ENCODE data around the gene SNRNP200.
A peak's percentile ranks its signal among the peaks of the same experiment; 100 is the strongest.
"Not testable (repeated sequence)": the region's sequence is repeated elsewhere in the genome, so short reads cannot be mapped to it uniquely, and the experiment has no call there.

Gene SNRNP200

DNA sequence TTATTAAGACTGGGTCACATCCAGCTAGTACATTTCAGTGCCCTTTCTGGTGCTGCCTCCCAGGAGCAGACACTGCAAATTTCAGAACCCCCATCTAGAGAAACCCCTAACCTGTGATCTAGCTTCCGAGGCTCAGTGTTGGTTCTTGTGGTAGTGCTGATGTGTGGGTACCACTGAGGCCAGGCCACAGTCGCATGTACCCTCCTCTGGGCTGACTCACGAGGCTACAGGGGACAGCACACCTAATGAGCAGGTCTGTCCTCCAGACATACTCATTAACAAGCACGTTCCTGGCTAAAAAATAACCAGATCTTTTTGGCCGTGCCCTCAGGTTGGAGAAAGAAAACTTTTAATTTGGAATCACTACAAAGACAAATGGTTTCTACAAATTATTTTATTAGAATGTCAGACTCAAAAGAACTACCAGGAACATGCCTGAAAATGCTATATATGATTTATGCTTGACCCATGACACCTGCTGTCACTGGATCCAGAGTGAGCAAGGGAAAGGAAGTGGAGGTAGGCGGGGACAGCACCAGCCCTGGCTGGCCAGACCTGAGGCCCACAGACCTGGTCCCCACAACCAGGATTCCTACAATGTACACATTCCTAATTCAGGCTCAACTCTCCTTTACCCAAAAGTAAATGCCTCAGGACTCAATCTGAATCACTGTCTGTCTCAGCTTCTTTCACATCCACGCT, 30.8 kb downstream of the SNRNP200 start:
- DNase-seq (ENCODE audit: low read depth) = no peak

DNA sequence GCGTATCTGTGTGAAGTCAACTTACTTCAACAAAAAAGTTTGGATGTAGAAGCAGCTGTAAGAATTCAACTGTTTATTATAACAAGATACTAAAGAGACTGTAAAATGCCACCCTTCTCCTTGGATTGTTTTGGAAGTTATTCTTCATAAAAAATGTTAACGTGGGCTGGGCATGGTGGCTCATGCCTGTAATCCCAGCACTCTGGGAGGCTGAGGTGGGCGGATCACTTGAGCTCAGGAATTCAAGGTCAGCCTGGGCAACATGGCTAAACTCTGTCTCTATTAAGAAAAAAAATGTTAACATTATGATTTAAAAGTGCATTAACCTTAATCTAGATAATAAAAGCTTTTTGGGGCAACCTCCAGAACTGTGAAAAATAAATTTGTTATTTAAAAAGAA, 31.6 kb downstream of the SNRNP200 start:
- DNase-seq (ENCODE audit: low read depth) = no peak

DNA sequence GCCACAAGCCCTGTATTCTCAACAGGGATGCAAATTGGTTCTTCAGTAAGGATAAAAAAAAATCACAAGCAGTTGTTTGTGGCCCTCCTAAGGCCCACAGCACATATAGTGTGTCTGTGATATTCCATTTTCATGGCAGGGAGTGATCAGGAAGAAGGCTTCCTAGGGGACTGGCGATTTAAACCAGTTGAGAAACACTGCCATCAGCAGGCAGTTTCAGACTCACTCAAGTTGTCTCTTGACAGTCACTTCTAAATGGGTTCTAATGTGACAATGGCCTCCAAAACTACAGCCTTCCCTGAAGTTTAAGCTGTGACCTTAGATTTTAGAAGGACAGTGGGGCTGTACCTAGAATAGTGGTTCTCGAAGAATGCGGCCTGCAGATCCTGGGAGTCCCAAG, 33.4 kb downstream of the SNRNP200 start:
- DNase-seq (ENCODE audit: low read depth) = no peak

DNA sequence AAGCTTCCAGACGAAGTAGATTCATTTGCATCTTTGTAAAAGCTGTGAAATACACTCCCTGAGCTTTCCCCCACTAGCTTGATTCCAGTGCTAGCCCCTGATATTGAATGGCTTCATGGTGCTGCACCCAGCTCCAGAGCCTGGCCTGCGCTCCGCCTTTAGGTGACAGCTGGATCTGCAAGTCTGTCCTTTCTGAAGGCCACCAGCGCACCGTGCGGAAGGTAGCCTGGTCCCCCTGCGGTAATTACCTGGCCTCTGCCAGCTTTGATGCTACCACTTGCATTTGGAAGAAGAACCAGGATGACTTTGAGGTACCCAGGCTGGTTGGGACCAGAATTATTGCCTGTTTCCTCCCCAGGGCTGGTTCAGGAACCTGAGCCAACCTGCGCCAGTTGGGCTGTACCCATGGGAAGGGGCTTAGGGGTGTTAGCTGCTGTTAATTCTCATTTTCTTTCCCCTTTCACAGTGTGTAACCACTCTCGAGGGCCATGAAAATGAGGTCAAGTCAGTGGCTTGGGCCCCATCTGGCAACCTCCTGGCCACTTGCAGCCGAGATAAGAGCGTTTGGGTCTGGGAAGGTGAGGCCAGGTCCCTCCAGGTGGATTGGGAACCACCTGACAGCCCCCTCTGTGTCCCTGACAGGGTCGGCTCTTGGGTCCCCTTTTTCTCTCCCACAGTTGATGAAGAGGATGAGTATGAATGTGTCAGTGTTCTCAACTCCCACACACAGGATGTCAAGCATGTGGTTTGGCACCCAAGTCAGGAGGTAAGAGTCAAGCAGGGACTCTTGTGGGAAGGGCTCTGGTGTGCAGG, 38.0 kb downstream of the SNRNP200 start:
- DNase-seq (ENCODE audit: low read depth) = no peak

DNA sequence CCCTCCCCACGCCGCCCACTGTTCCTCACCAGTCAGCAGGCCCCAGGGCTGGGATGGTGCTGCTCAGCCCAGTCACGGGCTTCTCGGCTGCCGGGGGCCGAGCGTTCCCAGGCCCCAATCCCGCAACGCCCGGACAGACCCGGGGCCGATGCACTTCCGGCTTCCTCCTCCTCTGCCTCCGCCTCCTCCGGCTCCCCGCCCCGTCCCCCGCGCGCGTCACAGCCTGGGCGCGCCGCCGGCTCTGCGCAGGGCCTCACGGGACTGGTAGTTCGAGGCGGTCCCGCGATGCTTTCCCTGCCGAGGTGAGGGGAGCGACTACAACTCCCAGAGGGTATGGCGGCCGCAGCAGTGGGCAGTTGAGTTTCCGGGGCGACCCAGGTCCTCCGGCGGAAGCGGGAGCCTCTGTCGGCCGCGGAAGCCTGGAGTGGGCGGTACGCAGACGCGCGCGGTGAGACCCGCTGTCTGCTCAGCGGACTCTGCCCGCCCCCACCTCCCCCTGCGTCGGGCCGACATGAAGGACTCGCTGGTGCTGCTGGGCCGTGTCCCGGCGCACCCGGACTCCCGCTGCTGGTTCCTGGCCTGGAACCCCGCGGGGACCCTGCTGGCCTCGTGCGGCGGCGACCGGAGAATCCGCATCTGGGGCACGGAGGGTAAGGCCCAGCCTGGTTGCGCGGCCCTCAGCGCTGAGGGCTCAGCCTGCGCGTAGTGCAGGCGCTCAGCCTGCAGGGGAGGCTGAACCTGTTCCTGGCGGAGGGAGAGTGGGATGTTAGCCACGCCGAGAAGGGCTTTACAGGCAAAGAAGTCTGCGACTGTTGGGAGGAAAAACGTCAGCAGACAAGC, 39.3 kb downstream of the SNRNP200 start, which contains the start of the genes CIAO1 and TMEM127:
Gene CIAO1 (plus strand): TSS at position 386 of the 840 bp plus-strand sequence. CDS start 126 bp downstream, at position 512.
Gene TMEM127 (minus strand): TSS at position 158 of the 840 bp plus-strand sequence. CDS start 616 bp downstream, outside the sequence.
- peak; percentile 95 for DNase-seq (ENCODE audit: low read depth)

DNA sequence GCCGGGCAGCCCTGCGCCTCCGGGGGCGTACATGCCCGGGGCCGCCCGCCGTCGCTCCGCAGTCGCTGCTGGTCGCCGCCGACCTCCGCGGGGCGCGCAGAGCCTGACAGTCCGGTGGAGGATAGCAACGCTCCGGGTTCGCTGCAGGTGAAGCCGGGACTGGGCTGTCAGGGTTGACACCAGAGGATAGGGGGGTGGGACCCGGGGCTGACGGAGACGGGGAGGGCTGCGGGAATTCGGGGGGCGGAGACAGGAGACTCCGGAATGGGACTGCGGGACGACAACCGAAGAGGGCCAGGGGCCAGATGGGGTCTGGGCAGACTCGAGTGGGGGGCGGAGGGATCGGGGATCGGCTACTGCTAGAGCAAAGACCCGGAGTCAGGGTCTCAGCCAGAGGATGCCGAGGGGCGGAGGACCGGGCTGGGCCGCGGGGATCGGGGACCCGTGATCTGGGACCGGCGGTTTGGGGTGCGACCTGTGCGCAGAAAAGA, 40.0 kb downstream of the SNRNP200 start:
- peak; percentile 13 for DNase-seq (ENCODE audit: low read depth)

DNA sequence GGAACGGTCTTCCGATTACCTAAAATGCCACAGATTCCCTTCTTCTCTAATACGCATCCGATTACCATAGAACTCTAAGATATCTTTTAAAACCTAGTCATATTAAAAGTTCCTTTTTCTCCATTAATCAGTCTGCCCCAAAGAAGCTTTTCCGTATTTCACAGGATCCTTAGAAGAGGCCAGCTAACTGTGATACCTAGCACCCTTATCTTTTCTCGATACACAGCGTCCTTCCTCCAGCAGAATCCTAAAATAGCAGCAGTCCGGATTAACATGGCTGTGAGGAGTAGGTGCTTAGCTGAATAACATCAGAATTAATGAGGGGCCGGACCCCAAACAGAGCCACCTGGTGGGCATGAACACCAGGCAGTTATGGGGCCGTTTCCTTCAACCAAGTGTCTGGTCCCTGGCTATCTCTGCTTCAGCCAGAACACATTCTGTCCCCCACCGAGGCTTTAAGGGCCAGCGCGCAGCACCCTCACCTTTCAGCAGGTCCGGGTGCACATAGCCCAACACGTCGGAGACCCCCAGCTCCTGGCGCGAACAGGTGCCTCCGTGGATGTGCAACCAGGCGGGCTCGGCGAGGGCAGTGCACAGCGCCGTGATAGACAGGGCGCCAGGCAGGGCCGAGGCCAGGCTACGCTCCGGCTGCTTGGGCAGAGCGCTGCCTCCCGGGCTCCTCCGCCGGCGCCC, 40.5 kb downstream of the SNRNP200 start:
- DNase-seq (ENCODE audit: low read depth) = no peak

DNA sequence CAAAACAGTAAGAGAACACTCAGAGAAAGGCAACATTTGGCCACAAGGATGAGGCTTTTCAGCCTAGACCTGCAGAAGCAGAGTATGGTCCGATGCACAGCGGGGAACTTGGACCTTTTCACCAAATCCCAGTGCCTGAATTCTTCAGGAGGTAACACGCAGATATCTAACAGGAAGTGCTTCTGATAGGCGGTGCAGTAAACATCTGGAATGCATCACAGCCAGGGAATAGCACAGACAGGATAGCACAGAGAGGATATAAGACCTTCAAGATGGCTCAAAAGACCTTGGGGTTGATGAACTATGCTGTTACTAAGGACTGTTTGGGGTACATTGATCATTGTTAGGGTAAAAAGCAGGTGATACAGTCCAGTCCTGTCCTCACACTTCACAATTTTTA, 41.3 kb downstream of the SNRNP200 start:
- DNase-seq (ENCODE audit: low read depth) = no peak

DNA sequence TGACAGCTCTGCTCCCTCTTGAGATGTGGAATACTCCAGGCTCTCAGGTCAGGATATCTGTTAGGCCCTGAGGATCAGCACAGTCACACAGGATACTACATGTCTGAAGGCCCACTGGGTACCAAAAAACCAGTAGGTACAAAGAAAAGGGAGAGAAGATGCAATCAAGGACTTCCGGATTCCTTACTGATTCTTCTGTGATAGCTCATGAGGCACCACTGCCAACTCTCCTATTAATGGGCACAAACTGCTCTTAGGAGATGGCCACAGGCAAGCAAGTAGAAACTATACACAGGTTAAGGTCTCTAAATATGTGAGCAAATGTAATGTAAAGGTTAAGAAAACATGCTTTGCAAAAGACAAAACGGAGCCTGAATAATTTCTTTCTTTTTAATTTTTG, 43.0 kb downstream of the SNRNP200 start:
- DNase-seq (ENCODE audit: low read depth) = no peak

DNA sequence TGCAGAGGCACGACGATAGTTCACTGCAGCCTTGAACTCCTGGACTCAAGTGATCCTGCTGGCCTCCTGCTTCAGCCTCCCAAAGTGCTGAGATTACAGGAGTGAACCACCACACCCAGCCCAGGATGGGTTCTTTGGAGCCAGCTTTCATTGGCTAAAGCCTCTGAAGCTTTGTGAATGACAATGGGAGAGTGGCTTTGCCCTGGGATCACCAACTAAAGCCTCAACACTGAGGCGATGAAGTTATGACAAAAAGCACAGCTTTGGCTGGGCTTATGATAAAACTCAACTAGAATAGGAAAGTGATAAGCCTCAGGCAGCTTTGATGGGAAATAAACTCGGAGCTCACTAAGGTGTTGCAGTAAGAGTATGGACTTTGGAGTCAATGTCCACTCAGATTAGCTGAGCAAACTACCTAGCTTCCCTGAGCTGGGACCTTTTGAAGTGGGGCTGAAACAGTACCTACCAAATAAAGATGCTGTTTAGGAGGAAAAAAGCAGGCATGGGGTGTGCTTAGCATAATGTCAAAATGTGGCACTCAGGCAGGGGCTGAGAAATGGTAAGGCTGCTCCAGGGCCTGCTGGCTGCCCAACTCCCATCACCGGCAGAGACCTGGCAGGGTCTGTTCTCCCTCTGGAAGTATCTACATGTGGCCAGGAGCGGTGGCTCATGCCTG, 43.9 kb downstream of the SNRNP200 start:
- DNase-seq (ENCODE audit: low read depth) = no peak

DNA sequence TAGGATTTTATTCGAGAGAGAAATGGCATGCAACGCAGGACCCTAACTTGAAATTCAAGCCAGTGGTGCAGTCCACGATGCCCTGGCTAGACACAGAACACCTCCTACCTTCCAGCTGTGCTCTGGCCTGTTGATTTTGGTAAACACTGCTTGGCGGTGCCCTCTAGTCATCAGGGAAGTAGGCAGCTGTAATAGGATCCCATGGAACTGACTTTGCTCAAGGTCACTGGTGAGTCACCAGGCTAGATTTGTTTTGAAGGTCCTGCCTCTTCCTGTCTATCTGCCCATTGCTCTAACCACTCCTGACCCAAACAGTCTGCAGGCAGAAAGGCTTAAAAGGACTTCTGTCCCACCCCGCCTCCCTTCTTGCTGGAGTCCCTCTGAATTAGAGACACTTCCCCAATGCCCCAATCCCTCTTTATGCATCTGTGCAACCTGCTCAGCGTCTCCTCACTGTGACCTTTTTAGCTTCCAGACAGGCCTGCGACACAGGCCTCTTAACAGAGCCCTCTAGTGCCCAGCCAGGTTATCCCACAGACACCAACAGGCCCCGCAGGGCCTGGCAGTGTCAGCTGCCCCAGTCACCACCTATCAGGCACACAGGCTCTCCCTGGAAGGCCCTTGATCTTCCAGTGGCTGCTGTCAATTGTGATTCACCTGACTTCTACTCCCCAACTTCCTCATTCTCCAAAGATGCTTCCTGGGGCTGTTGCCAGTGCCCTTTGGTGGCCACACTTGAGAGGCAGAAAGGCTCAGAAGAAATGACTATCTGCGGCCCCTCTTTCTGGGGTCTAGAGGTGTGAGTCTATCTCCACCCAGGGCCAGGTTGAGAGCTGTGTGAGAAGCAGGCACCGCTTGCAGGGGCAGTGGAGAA, 44.7 kb downstream of the SNRNP200 start:
- no peak for DNase-seq (ENCODE audit: low read depth)

DNA sequence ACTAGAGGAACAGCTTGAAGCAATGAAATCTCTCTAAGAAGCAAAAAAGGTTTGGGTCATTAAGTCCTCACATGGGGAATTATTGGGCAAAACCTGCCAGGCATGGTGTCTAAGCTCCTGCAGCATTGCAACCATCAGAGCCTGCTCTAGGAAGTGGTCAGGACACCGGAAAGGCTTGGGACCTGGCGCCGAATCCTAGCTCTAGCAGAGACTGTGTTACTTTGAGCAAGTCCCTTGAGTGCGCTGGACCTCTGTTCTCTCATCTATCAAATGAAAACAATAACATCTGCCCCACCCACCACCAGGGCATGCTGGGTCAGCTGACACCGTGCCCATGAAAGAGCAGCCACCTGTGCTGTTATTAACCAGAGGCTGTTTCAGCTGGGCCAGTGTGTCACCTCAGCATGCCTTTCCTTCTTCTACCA, 45.8 kb downstream of the SNRNP200 start:
- DNase-seq (ENCODE audit: low read depth) = no peak

DNA sequence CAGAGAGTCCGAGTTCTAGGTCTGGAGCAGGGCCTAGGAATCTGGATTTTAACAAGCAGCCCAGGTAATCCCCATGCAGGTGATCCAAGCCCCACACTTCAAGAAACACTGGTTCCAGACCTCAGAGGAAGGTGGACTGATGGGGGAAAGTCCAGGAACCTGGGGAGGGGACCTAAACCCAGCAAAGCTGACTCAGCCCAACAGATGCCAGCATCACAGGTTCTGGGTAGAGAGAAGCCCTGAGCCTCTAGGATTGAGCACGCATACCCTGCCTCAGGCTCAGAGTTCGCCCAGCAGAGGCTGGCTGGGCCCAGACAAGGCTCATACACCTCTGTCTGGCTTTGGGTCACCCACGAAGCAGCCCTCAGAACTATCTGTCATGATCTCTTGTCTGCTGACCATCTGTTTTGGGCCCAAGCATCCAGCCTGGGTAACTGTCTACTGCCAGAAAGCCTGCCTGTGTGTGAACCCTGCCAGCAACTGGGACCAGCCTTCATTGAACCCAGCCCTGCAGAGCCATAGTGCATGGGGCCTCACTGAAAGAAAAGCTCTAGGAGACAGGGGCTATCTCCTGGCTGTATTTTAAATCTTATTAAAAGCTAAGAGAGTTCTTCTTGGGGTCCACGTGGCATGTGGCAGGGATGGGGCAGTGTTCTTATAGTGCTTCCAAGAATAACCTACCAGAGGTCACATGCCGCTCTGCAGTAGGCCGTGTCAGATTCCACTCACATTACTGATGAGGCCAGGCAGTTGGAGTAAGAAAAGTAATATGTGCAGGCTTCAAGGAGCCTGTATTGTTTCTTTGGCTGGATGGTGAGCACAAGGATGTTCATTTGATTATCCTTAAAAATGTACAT, 47.0 kb downstream of the SNRNP200 start:
- DNase-seq (ENCODE audit: low read depth) = no peak

DNA sequence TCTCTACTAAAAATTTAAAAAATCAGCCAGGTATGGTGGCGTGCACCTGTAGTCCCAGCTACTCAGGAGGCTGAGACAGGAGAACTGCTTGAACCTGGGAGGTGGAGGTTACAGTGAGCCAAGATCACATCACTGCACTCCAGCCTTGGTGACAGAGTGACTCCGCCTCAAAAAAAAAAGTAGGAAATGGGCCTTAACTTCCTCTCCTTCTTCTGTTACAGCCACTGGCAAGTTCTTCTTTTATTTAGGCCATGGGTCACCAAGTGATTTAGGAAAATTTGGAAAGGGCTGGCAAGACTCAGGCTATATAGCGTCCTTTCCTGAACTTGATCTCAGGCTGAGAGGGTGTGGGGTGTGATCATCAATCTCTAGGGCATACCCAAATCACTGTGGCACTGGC, 47.6 kb downstream of the SNRNP200 start:
- not testable (repeated sequence) for DNase-seq (ENCODE audit: low read depth)

DNA sequence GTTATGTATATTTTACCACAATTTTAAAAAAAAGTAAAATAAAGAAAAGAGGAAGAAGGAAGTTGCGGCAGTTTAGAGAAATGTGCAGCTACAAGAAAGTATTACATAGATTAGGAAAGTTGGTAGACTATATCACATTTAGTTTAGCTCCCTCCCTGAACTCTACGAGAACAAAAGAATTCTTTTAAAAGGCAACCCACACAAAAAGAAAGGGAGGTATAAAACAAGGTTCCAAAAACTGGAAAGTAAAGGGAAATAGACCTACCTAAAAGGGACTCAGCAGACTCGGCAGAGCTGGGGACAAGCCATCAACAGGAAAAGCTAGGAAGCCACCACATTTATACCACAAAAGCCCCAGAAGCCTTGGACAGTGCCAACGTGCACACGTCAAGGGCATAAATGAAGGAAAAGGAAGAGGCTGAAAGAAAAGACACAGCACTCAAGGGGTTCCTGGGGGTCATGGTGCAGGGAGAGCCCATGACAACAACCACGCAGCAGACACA, 48.7 kb downstream of the SNRNP200 start:
- no peak for DNase-seq (ENCODE audit: low read depth)

DNA sequence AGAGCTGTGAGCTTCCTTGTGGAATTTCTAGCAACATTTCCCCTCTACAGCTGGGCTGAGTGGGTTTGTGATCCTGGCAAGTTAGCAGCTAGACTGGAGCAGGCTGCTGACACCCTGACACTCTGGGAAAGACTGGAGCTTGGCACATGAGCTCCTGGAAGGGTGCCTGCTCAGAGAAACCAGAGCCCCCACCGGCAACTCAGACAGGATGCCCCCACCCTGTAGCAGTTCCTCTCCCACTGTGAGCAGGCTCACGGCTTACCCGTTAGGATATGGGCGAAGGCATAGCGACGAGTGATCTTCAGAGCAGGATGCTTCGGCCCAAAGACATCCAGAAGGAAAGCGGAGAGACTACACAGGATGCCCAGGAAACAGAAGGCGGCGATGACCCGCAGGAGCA, 50.8 kb downstream of the SNRNP200 start:
- no peak for DNase-seq (ENCODE audit: low read depth)

DNA sequence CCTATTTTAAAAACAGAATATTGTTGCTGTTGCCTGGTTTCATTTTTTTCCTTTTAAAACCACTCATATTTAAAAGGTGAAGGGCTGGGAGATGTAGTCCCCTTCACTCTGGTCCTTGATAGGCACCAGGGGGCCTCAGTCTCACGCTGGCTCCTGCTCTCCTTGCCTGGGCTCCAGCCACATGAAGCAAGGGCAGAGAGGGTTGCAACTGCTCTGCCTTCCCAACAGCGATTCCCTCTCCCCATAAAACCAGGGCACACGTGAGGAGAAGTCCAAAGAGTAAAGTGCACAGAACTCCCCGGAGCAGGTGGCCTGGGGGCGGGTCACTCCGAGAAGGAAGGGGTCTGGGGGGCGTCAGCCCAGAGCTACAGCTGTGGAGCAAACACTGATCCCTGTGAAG, 52.3 kb downstream of the SNRNP200 start:
- DNase-seq (ENCODE audit: low read depth) = no peak

DNA sequence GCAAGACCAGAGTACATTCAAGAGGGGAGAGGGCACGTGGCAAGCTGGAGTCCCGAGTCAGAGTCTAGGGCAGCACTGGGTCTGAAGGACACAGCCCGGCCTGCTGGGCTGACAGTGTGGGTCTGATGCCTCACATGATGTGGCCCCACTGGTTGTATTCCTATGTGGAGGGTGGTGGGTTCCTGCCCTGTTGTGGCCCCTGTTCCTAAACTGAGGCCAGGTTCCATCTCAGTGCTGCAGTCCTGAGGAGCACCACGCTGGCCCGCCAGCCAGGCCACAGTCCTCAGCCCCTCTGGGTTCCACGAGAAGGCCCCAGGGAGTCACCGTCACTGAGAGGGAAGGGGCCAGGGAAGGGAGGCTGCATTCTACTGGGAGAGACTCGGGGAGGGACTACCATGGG, 52.8 kb downstream of the SNRNP200 start:
- DNase-seq (ENCODE audit: low read depth) = no peak

All from stimulated activated CD8-positive, alpha-beta memory T cell treated with anti-CD3 and anti-CD28 coated beads, Interleukin-12 subunit alpha, Interleukin-12 subunit beta, amount 100 ng/mL, for 1 hour (primary cell).